ENCODE results near the gene NFIB.

Gene NFIB

GRCh38 chr9:14303100-14303499 is 10.8 kb downstream of the NFIB start:
- DNase-seq: no peak

GRCh38 chr9:14302405-14302804 is 11.5 kb downstream of the NFIB start:
- no peak for DNase-seq

DNA sequence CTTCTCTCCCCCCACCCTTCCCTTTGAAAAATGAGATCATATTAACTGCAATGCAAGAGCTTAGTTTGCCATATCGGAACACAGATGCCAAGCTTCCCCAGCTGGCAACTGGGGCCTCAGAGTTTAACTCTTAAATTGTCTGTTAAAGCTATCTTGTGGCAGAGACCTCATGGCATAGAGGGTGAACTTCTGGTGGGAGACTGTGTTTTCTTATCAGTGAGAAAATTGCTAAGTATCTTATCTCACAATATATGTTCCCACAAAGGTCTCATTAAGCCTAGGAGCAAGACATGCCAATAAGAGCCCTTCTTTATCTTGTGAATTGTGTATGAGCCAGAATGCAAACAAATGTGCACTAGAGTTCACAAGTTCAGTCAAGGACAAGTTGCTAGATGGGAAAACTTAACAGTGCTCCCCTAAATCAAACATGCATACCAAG is 12.3 kb downstream of the NFIB start:
- no peak for DNase-seq

DNA sequence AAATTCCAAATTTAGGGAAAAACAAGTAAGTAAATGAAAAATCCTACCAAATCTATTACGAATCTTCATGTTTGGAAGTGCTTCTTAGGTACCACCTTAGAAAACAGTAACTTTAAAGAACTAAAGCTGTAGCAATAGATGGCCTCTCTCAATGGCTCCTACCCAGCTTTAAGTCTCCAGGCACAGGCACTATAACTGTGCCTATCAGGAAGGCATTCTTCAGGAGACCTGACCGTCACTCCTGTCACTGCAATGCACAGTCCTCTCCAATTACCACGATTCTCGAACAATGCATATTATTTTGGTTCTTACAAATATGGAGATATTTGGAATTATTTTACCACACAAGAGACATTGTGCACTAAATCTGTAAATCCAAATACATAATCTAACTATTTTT is 12.9 kb downstream of the NFIB start:
- DNase-seq: no peak

- no peak for DNase-seq
Measured at GRCh38 chr9:14300588-14300987, 13.4 kb downstream of the NFIB start.

- no peak for DNase-seq
Measured at GRCh38 chr9:14300040-14300439, 13.9 kb downstream of the NFIB start.

- no peak for DNase-seq
Measured at GRCh38 chr9:14298601-14299022, 15.3 kb downstream of the NFIB start.

DNA sequence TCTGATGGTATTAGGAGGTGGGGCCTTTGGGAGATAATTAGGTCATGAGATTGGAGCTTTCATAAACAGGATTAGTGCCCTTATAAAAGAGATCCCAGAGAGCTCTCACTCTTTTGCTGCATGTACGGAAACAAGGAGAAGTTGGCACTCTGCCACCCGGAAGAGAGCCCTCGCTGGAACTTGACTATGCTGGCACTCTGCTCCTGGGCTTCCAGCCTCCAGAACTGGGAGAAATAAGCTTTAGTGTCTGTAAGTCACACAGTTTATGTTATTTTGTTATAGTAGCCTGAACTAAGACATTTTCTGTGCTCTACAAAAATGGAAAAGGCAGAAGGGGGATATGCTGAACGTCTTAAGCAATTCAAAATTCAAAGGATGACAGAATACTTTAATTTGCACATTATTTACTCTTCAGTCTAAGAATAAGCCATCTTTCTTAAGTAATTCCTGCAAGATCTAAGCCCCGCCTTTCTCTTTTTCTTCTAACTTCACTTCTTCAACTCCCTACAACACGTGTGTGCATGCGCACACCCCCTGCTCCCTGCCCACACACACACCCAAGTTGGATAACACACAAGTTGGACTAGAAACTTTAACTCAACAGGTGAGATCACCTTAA is 17.3 kb downstream of the NFIB start:
- no peak for DNase-seq

GRCh38 chr9:14294659-14295058 is 19.3 kb downstream of the NFIB start:
- DNase-seq: no peak

DNA sequence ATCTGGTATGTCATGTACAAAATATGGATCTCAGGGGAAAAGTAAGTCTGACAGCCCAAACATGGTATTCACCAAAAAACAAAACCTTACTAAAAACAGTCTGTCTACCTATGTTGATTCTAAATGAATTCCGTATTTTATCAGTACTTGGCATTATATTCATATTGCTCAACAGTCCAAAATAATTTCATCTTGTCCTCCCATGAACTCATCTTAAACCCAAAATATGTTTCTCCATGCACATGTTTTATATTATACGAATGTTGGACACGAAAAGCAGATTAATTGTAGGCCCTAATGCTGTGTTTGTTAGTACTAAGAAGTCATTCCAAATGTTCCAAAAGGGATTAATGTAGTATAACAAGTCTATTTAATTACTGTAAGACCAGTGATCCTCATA is 20.1 kb downstream of the NFIB start:
- no peak for DNase-seq

DNA sequence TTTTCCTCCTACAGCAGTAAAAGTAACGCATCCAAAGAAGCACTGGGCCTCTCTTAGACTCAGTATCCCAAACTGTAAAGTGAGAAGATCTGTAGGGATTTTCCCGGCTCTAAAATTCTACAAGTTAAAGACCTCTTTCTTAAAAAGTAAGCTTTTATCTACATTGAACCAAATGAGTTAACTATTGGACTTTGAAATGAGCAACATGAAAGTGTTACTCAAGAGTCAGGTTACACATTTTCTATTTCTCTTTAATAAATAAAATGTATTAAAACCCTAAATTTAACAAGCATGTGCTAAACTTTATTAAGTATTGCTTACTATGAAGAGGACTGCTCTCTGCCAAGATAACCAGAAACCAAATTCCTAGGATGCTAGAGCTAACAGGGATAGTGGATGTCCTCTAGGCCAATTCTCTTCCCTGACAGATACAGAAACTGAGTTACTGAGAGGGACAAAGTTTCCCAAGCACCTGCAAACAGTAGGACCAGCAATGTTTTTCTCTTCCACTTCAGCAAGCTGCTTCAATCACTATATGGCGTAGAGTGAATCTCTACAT is 21.7 kb downstream of the NFIB start:
- DNase-seq: no peak

GRCh38 chr9:14289916-14290315 is 24.0 kb downstream of the NFIB start:
- DNase-seq: no peak

- DNase-seq: no peak
Measured at GRCh38 chr9:14288433-14288832, 25.5 kb downstream of the NFIB start.

GRCh38 chr9:14286121-14286520 is 27.8 kb downstream of the NFIB start:
- no peak for DNase-seq

DNA sequence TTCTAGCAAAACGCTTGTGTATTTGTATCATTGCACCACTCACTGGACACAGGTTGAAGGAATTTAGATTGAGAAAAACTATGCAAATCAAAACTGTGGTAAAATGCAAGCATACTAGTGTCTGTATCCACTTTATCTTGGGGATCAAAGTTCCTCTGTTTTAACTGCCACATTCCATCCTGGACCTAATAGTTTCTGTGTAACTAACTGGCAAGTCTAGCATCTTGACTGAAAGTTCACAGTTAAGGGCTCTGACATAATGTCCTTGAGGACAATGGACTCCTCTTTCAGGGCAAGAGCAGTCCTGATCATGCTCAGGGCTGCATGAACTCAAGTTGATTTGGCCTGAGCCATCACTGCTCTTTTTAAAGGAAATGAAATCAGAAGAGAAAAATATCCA is 30.7 kb downstream of the NFIB start:
- no peak for DNase-seq

- no peak for DNase-seq
Measured at GRCh38 chr9:14281876-14282275, 32.1 kb downstream of the NFIB start.

DNA sequence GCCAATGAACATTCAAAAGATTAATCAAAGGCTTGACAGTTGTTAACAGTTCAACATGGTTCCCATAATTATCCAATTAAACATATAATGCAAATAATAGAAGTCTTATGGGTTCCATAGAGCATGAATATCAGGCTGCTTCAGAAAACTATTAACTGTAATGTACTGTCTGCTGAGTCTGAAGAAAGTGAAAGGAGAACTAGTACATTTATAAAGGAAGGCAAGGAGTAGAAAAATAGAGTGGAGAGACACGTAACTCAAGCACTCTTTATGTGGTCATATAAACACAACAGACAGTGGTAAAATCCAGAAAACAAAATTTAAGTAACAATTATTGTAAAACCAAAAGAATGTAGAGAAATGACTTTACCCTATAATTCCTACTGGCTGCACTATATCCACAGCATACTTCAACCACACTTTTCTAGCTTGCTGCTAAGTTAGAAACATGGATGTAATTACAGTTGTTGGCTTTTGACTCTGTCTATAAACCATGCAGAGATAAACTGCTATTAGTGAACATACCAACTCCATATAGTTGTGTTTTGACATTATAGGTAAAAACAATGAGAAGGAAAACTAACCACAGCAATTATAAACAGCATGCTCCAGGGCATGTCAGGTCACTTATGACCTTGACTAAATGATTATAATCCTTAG is 32.7 kb downstream of the NFIB start:
- no peak for DNase-seq

DNA sequence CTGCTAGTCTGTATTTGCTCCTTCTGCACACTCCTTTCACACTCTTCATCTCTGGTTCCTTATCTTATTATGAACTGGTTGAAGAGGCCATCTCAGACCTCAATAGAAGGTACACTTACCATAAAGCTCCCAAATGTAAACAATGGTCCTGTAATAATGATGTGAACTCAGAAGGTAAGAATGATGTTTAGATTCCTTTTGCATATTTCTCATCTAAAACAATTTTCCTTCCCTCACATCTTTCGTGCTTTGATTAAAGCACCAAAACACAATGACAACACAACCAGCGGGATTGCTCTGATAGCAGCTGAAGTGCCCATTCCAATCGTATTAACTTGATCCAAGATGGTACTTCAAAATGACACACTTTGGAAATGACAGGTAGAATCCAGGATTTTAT is 34.3 kb downstream of the NFIB start:
- DNase-seq: no peak

GRCh38 chr9:14278291-14278721 is 35.6 kb downstream of the NFIB start:
- DNase-seq: no peak

GRCh38 chr9:14277761-14278160 is 36.2 kb downstream of the NFIB start:
- no peak for DNase-seq

DNA sequence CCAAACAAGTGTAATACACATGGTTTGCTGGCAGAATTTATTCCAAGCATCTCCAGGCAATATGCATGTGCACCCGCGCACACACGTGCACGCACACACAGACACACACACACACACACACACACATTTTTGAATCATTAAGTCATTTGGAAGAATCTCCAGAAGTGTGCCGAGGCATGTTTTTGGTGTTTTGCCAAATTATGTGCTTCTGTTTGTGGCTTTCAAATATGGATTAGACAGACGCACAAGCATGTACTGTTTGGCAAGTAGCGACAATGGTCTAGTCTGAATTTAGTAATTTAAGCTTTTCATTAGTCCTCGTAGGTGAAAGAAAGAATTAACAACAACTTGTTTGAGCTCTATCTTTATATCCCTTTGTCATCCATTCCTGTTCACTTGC is 36.7 kb downstream of the NFIB start:
- no peak for DNase-seq

DNA sequence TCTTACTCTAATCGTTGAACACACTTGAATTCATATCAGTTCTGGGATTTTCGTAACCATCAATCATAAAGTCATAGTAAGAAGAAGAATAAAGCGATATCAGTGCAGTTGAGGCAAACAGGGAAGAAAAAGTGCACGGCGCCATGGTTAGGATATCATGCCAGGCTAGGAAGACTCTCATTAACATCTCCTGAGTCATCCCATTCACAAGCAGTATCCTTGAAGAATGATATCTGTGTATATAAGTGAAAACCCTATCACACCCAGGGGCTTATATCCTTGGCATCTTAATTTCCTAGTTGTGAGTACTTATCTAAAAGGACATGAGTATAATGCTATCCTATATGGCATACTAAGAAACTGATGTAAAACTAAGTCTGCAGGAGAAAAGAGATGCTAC is 38.6 kb downstream of the NFIB start:
- no peak for DNase-seq

GRCh38 chr9:14273696-14274121 is 40.2 kb downstream of the NFIB start:
- DNase-seq: no peak

- DNase-seq: no peak
Measured at GRCh38 chr9:14272927-14273528, 40.9 kb downstream of the NFIB start.
